ENCODE measurements around the gene TMEM178A.

Gene TMEM178A

DNA sequence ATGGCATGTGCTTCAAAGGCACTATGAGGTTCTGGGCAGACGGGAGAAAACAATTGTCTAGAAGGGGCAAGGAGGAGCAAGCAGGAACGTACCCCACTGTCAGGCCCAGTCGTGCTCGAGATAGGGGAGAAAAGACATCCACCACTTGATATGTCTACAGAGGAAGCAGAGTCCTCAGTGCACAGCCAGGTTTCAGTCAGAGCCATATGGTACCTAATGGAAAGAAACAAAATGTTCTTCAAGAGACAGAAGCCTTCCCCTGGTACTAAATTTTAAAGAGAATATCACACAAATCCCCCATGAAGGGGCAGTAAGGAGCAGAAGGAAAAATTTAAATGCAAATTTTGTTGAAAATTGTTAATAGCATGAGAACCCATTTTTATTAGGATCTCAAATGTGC is 91.4 kb downstream of the TMEM178A start:
- no peak for ATAC-seq

DNA sequence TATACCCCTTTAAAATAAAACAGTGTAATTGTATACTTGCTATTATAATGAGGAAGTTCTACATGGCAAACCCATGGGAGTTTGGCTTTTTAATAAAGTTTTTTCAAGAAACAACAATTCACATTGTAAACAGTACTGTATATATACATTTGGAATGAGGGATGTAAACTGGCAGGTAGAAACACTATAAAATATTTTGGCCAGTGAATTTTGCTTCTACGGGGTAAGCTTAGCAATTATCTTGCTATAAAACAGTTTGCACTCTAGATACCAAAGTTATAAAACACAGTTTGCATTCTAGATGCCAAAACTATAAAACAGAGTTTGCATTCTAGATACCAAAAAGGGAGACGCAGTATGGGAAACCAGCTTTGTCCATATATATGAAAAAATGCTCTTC is 96.7 kb downstream of the TMEM178A start:
- no peak for ATAC-seq
